GM23248 (cell line): ENCODE data around the gene KRT27. TPM values are rescaled to one million over a fixed set of nuclear protein-coding genes. Genes with fewer than 3 reads are reported as not detected.
"Not testable (repeated sequence)": the region's sequence is repeated elsewhere in the genome, so short reads cannot be mapped to it uniquely, and the experiment has no call there.

Experiments used
- DNase-seq: peaks from one replicate; pipeline ENCODE4 v3.0.0-alpha.2; 2015
- H2AFZ ChIP-seq: fragments of 200-600 bp; sonication (generic); 2 replicates; pipeline ENCODE4 v1.6.1; 2016; ENCODE audit warnings: antibody characterized with exemption
- H3F3A ChIP-seq: fragments of 200-600 bp; sonication (generic); 2 replicates; pipeline ENCODE4 v1.6.1; 2016; ENCODE audit warnings: mild to moderate bottlenecking, antibody characterized with exemption, mixed run types; ENCODE audit not compliant: insufficient read depth
- H3K27ac ChIP-seq: fragments of 200-600 bp; sonication (generic); 2 replicates; pipeline ENCODE4 v1.5.1; 2016; ENCODE audit warnings: mild to moderate bottlenecking
- H3K27me3 ChIP-seq: fragments of 200-600 bp; sonication (generic); replicated peaks from 2 replicates; pipeline ENCODE4 v1.6.1; 2016; ENCODE audit warnings: mild to moderate bottlenecking; ENCODE audit not compliant: insufficient read depth
- H3K36me3 ChIP-seq: fragments of 200-600 bp; sonication (generic); 2 replicates; pipeline ENCODE4 v1.6.1; 2016; ENCODE audit warnings: low read depth, mild to moderate bottlenecking
- H3K4me1 ChIP-seq: fragments of 200-600 bp; sonication (generic); 2 replicates; pipeline ENCODE4 v1.6.1; 2016; ENCODE audit warnings: mild to moderate bottlenecking; ENCODE audit not compliant: insufficient read depth
- H3K4me2 ChIP-seq: fragments of 200-600 bp; sonication (generic); one replicate; pipeline ENCODE4 v1.6.1; 2016; ENCODE audit warnings: mild to moderate bottlenecking; ENCODE audit not compliant: unreplicated experiment
- H3K4me3 ChIP-seq: fragments of 200-600 bp; sonication (generic); 2 replicates; pipeline ENCODE4 v1.5.1; 2016; ENCODE audit warnings: mild to moderate bottlenecking
- H3K79me2 ChIP-seq: fragments of 200-600 bp; sonication (generic); 2 replicates; pipeline ENCODE4 v1.6.1; 2016; ENCODE audit warnings: mild to moderate bottlenecking; ENCODE audit not compliant: insufficient read depth
- H3K9ac ChIP-seq: fragments of 200-600 bp; sonication (generic); 2 replicates; pipeline ENCODE4 v1.6.1; 2016; ENCODE audit warnings: mild to moderate bottlenecking
- H3K9me2 ChIP-seq: fragments of 200-600 bp; sonication (generic); 2 replicates; pipeline ENCODE4 v1.6.1; 2016; ENCODE audit warnings: mixed run types, mild to moderate bottlenecking, moderate library complexity; ENCODE audit not compliant: insufficient read depth
- H3K9me3 ChIP-seq: fragments of 200-600 bp; sonication (generic); one replicate; pipeline ENCODE4 v1.6.1; 2017; ENCODE audit warnings: low read depth
- H4K20me1 ChIP-seq: fragments of 200-600 bp; sonication (generic); 2 replicates; pipeline ENCODE4 v1.6.0; 2016; ENCODE audit not compliant: insufficient read depth
- EZH2 ChIP-seq: fragments of 200-600 bp; sonication (generic); IDR thresholded peaks from 2 replicates; pipeline ENCODE4 v1.6.1; 2018; ENCODE audit warnings: antibody characterized with exemption, mild to moderate bottlenecking; ENCODE audit not compliant: insufficient read depth, poor library complexity, severe bottlenecking
- EZH2phosphoT487 ChIP-seq: fragments of 200-600 bp; sonication (generic); IDR thresholded peaks from 2 replicates; pipeline ENCODE4 v1.6.1; 2018; ENCODE audit warnings: antibody characterized with exemption, moderate library complexity, mild to moderate bottlenecking, low read depth; ENCODE audit not compliant: insufficient read depth
- WGBS, 2 experiments: methylation state at CpG; one replicate each; pipeline ENCODE4 v1.1.6; 2015 to 2017; ENCODE audit warnings: low lambda C conversion rate in 2 of 2, low coverage in 1 of 2; ENCODE audit errors: missing lambda C conversion rate in 2 of 2; 5-methylcytosine and 5-hydroxymethylcytosine counted together
- in situ Hi-C: fragments of 300-500 bp; cut with MboI; formaldehyde crosslinking; loops from 2 replicates; pipeline ENCODE4 v1.15.0; 2020
- polyA plus RNA-seq: library from polyadenylated mRNA; unstranded; fragments of >200 nt; fragmentation: Nextera tagmentation; extraction: Ambion mirVana; gene quantifications from 2 replicates; pipeline ENCODE4 v1.2.1, GENCODE V29; 2016
- total RNA-seq: library from RNA; depleted of rRNA; stranded (reverse); fragments of >200 nt; shearing (Covaris generic); gene quantifications from 2 replicates; pipeline ENCODE4 v1.2.3, GENCODE V29; 2014

KRT27 gene
- total and polyA plus RNA-seq, 2 experiments from 2014 or later: not detected

GRCh38 chr17:40751065-40751464 is 31.3 kb downstream of the KRT27 start:
- Histone ChIP-seq H3F3A (no peaks in the 10 kb centered on the region), H3K79me2 (no peaks in the 10 kb centered on the region), H3K9me3 (no peaks in the 10 kb centered on the region), H3K36me3 (no peaks in the 10 kb centered on the region), H4K20me1 (no peaks in the 10 kb centered on the region), H2AFZ (no peak overlapping the region), H3K4me3 (no peak overlapping the region), H3K9ac (no peak overlapping the region), H3K4me2 (no peak overlapping the region), H3K4me1 (no peaks in the 10 kb centered on the region), H3K27ac (no peak overlapping the region), H3K27me3 (peaks cover 32% of the 10 kb centered on the region), H3K9me2 (no peaks in the 10 kb centered on the region)
- TF ChIP-seq EZH2 (no peak), EZH2phosphoT487 (no peak)
- whole genome bisulfite sequencing, 2 experiments: 67% methylated on average over 14 of the region's 14 CpGs
- in situ Hi-C loops: no loop called here
- DNase-seq: no peak

GRCh38 chr17:40750391-40750790 is 32.0 kb downstream of the KRT27 start:
- WGBS, 2 experiments: 68 to 69% methylated on average over 6 of the region's 6 CpGs
- peaks cover 33% of the 10 kb centered on the region for H3K27me3 ChIP-seq
- H4K20me1 ChIP-seq: no peaks in the 10 kb centered on the region
- in situ Hi-C loops: no loop called here
- no peak overlapping the region for H3K9ac ChIP-seq
- no peaks in the 10 kb centered on the region for H3K36me3 ChIP-seq
- no peaks in the 10 kb centered on the region for H3K9me3 ChIP-seq
- no peak overlapping the region for H3K4me3 ChIP-seq
- no peak overlapping the region for H2AFZ ChIP-seq
- no peak overlapping the region for H3K4me2 ChIP-seq
- no peak for DNase-seq
- H3K9me2 ChIP-seq: no peaks in the 10 kb centered on the region
- H3F3A ChIP-seq: no peaks in the 10 kb centered on the region
- no peaks in the 10 kb centered on the region for H3K79me2 ChIP-seq
- H3K4me1 ChIP-seq: no peaks in the 10 kb centered on the region
- no peak for TF ChIP-seq EZH2
- no peak for TF ChIP-seq EZH2phosphoT487
- no peak overlapping the region for H3K27ac ChIP-seq

- H3K4me3 ChIP-seq, H3K79me2 ChIP-seq, H3K36me3 ChIP-seq, H3K9me2 ChIP-seq, H3K27ac ChIP-seq, H3F3A ChIP-seq, H3K9ac ChIP-seq, H3K4me2 ChIP-seq, H3K9me3 ChIP-seq, in situ Hi-C loops, H3K4me1 ChIP-seq, H2AFZ ChIP-seq, H4K20me1 ChIP-seq, DNase-seq: not testable (repeated sequence)
- 15 to 22% methylated on average over 1 of the region's 1 CpG for WGBS, 2 experiments
- H3K27me3 ChIP-seq: peaks cover 44% of the 10 kb centered on the region
Observed at GRCh38 chr17:40748666-40749065, 33.7 kb downstream of the KRT27 start.

GRCh38 chr17:40738553-40738952 is 43.8 kb downstream of the KRT27 start:
- Histone ChIP-seq H3F3A (no peaks in the 10 kb centered on the region), H3K27ac (no peak overlapping the region), H3K9ac (no peak overlapping the region), H3K9me3 (no peaks in the 10 kb centered on the region), H3K4me3 (no peak overlapping the region), H3K79me2 (no peaks in the 10 kb centered on the region), H3K4me1 (no peaks in the 10 kb centered on the region), H4K20me1 (no peaks in the 10 kb centered on the region), H3K27me3 (peaks cover 51% of the 10 kb centered on the region), H3K4me2 (no peak overlapping the region), H2AFZ (no peak overlapping the region), H3K9me2 (no peaks in the 10 kb centered on the region), H3K36me3 (no peaks in the 10 kb centered on the region)
- DNase-seq: no peak
- TF ChIP-seq EZH2 (no peak), EZH2phosphoT487 (no peak)
- 13 to 16% methylated on average over 4 of the region's 4 CpGs for WGBS, 2 experiments
- in situ Hi-C loops: no loop called here

- no peak for TF ChIP-seq EZH2phosphoT487
- no peak for TF ChIP-seq EZH2
Observed at GRCh38 chr17:40735016-40735415, 47.3 kb downstream of the KRT27 start.

More at GRCh38 chr17:40735016-40735415, 47.3 kb downstream of the KRT27 start:
- no peak overlapping the region for H2AFZ ChIP-seq
- no peak overlapping the region for H3K4me3 ChIP-seq
- no peaks in the 10 kb centered on the region for H3K9me2 ChIP-seq
- H3K36me3 ChIP-seq: no peaks in the 10 kb centered on the region
- no peak overlapping the region for H3K27ac ChIP-seq
- H3K4me1 ChIP-seq: no peaks in the 10 kb centered on the region
- H4K20me1 ChIP-seq: no peaks in the 10 kb centered on the region
- WGBS, 2 experiments: 9 to 24% methylated on average over 1 of the region's 1 CpG
- no peak overlapping the region for H3K9ac ChIP-seq
- in situ Hi-C loops: no loop called here
- H3K27me3 ChIP-seq: peaks cover 69% of the 10 kb centered on the region
- H3F3A ChIP-seq: no peaks in the 10 kb centered on the region
- no peaks in the 10 kb centered on the region for H3K79me2 ChIP-seq
- H3K4me2 ChIP-seq: no peak overlapping the region
- DNase-seq: no peak
- no peaks in the 10 kb centered on the region for H3K9me3 ChIP-seq
